ENCODE results near the gene RPS6KB2.
"Not testable (repeated sequence)": the region's sequence is repeated elsewhere in the genome, so short reads cannot be mapped to it uniquely, and the experiment has no call there.

RPS6KB2 gene

GRCh38 chr11:67411785-67412152 is 16.5 kb upstream of the RPS6KB2 start:
- DNase-seq: no peak

- DNase-seq: no peak
Observed at GRCh38 chr11:67412495-67413179, 15.7 kb upstream of the RPS6KB2 start.

GRCh38 chr11:67413266-67413849 is 14.9 kb upstream of the RPS6KB2 start:
- no peak for DNase-seq

- no peak for DNase-seq
Observed at GRCh38 chr11:67415501-67416304, 12.6 kb upstream of the RPS6KB2 start, which contains the start of gene CARNS1. Gene CARNS1 (plus strand): TSS chr11:67415678. CDS start chr11:67416200, 522 bp downstream.

DNA sequence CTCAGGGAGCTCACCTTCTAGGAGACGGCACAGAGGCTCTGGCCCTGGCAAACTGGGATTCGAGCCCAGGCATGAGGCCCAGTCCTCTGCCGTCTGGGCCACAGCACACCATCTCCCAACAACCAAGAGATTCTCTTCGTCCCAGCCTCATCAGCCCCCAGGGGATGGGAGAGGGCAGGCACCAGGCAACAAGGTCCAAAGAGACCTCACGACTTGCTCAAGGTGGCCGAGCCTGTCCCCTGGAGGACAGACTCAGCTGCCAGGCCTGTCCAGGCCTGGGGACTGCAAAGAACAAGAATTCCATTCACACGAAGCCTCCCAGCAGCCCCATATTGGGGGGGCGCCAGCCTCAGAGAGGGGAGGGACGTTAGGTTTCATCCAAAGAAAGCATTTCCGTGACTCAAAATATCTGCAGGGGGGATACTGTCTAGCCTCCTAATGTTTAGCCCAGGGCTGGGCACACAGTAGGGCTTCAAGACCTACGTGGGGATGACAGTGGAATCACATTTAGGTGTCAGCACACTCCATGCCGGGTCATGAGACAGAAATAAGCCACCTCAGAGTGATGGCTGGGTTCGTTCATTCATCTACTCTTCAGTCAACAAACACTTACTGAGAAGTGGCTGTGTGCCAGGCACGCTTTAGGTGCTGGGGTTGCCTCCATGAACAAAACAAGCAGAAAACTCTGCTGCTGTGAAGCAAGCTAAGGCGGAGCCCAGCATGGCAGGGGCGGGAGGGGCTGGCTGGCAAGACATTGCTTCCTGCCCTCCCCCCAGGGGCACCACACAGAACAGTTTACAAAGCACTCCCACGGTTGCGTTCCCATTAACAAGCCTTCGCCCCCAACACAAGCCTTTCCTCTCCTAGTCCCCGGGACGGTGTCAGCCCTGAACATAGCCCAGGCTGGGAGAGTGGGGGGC is 11.6 kb upstream of the RPS6KB2 start:
- DNase-seq: no peak

- no peak for DNase-seq
Observed at GRCh38 chr11:67417425-67417824, 10.9 kb upstream of the RPS6KB2 start.

GRCh38 chr11:67418476-67419281 is 9.6 kb upstream of the RPS6KB2 start:
- no peak for DNase-seq

- DNase-seq: no peak
Observed at GRCh38 chr11:67419325-67420049, 8.8 kb upstream of the RPS6KB2 start.

DNA sequence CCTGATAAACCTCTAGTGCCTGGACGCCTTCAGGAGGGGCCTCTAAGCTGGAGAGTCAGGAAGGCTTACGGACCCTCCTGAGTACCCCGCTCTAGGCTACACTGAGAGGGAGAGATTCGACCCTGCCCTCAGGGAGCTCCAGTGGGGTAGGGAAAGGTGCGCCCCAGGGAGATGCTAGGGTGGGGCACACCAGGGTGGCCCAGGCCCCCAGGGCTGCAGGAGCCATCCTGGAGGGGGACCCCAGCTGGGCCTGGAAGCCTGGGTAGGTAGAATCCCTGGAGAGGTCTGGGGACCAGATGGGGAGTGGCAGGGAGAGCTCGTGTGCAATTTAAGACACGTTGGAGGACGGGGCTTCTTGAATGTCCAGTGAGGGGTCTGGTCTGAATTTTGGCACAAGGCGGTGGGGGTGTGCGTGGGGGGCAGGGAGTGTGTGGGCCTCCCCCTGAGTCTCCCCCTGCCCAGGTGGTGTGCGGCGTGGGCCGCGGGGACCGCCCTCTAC is 8.1 kb upstream of the RPS6KB2 start:
- no peak for DNase-seq

- DNase-seq: peak; percentile 48
Observed at GRCh38 chr11:67420646-67421429, 7.5 kb upstream of the RPS6KB2 start.

DNA sequence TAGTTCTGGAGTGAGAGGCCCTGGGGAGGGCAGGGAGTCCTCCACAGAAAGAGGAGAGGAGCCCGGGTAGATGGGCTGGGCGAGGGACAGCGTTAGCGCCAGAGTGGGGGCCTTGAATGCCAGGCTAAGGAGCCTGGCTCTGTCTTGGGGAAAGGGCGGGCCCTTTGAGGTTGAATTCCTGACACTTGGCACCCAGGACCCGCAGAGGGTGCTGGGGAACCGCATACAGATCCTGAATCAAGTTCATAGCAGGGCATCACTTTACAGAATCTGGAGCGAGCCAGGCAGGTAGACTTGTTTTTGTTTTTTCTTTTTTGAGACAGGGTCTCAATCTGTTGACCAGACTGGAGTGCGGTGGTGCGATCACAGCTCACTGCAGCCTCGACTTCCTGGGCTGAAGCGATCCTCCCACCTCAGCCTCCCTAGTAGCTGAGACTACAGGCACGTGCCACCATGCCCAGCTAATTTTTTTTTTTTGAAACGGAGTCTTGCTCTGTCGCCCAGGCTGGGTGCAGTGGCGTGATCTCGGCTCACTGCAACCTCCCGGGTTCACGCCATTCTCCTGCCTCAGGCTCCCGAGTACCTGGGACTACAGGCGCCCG is 6.8 kb upstream of the RPS6KB2 start:
- no peak for DNase-seq

DNA sequence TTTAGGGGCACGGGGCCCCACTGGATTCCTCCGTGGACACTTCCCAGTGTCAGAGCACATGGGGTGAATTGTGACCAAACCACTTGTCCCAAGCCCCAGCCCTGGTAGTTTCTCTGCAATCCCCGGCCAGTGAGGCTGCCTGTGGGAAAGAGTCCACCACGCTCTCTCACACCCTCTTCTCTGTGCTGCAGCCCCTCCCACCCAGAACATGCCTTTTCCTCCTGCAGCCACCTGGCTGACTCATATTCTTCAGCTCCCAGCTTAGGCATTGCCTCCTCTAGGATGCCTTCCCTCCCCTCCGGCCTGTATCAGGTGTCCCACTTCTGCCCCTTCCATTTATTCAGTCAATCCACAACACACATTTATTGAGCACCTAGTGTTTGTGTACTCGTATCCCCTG is 5.4 kb upstream of the RPS6KB2 start:
- no peak for DNase-seq

GRCh38 chr11:67423466-67423865 is 4.8 kb upstream of the RPS6KB2 start:
- no peak for DNase-seq

DNA sequence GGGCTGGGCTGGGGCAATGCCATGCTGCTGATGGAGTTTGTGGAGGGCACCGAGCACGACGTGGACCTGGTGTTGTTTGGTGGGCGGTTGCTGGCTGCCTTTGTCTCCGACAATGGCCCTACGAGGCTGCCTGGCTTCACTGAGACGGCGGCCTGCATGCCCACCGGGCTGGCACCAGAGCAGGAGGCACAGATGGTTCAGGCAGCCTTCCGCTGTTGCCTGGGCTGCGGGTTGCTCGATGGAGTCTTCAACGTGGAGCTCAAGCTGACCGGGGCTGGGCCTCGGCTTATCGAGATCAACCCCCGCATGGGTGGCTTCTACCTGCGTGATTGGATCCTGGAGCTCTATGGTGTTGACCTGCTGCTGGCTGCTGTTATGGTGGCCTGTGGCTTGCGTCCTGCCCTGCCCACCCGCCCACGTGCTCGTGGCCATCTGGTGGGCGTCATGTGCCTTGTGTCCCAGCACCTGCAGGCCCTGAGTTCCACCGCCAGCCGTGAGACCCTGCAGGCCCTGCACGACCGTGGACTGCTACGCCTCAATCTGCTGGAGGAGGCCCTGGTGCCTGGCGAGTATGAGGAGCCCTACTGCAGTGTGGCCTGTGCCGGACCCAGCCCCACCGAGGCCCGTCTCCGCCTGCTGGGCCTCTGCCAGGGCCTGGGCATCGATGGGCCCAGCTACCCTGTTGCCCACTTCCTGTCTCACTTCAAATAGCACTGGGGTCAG is 4.2 kb upstream of the RPS6KB2 start:
- no peak for DNase-seq

DNA sequence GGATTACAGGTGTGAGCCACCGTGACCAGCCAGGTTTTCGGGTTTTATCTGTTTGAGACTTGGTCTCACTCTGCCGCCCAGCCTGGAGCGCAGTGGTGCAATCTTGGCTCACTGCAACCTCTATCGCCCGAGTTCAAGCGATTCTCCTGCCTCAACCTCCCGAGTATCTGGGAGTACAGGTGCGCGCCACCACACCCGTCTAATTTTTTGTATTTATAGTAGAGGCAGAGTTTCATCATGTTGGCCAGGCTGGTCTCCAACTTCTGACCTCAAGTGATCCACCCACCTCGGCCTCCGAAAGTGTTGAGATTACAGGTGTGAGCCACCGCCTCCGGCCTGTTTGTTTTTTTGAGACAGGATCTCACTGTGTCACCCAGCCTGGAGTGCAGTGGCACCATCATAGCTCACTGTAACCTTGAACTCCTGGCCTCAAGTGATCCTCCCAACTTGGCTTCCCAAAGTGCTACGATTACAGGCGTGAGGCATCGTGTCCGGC is 882 bp upstream of the RPS6KB2 start:
- not testable (repeated sequence) for DNase-seq

GRCh38 chr11:67429038-67429668 is 859 bp downstream of the RPS6KB2 start:
- DNase-seq: no peak

GRCh38 chr11:67429722-67430121 is 1.4 kb downstream of the RPS6KB2 start:
- DNase-seq: no peak
